WTC11 (cell line): Measurements from ENCODE around the gene PSMC1. TPM values are rescaled to one million over a fixed set of nuclear protein-coding genes. Genes with fewer than 3 reads are reported as not detected.
"Not testable (repeated sequence)": the region's sequence is repeated elsewhere in the genome, so short reads cannot be mapped to it uniquely, and the experiment has no call there.

Experiments used
- ATAC-seq: fragments of 200-7000 bp; cut with Tn5 transposase; 2 replicates; pipeline ENCODE4 v1.10.0; 2021; ENCODE audit warnings: mild to moderate bottlenecking, moderate library complexity
- CTCF ChIA-PET: fragments of 300-600 bp; sonication (Branson Sonifier 250); formaldehyde crosslinking; loops from one replicate; lab custom pipeline; 2021; ENCODE audit warnings: antibody characterized with exemption; lab: Charles Lee
- POLR2A ChIA-PET: fragments of 350-600 bp; sonication (Branson Sonifier 250); formaldehyde crosslinking; loops from one replicate; lab custom pipeline; 2021; ENCODE audit warnings: antibody characterized with exemption; lab: Charles Lee
- DNase-seq: peaks from one replicate; pipeline ENCODE4 v3.0.0; 2021; ENCODE audit warnings: low spot score
- H3K27ac Mint-ChIP-seq: 2 replicates; pipeline ENCODE4 v1.8.0; 2021; ENCODE audit warnings: mixed read lengths
- H3K27me3 Mint-ChIP-seq: 2 replicates; pipeline ENCODE4 v1.8.0; 2021; ENCODE audit warnings: low read depth, mild to moderate bottlenecking, moderate library complexity, mixed read lengths
- H3K36me3 Mint-ChIP-seq: 2 replicates; pipeline ENCODE4 v1.8.0; 2021; ENCODE audit warnings: mixed read lengths
- H3K4me1 Mint-ChIP-seq: 2 replicates; pipeline ENCODE4 v1.8.0; 2022; ENCODE audit warnings: mixed read lengths
- H3K4me3 Mint-ChIP-seq: 2 replicates; pipeline ENCODE4 v1.8.0; 2021; ENCODE audit warnings: mild to moderate bottlenecking, moderate library complexity, mixed read lengths
- H3K9me3 Mint-ChIP-seq: 2 replicates; pipeline ENCODE4 v1.8.0; 2021; ENCODE audit warnings: mixed read lengths
- AR ChIP-seq: fragments of 250-450 bp; sonication (Bioruptor Pico); IDR thresholded peaks from 2 replicates; pipeline ENCODE4 v1.9.0; 2021; ENCODE audit warnings: mild to moderate bottlenecking
- CBFB ChIP-seq: sonication (generic); formaldehyde crosslinking; IDR thresholded peaks from 2 replicates; pipeline ENCODE4 v1.8.1; 2022; ENCODE audit warnings: mild to moderate bottlenecking, low read depth, missing genetic modification reagents
- E2F1 ChIP-seq: sonication (generic); formaldehyde crosslinking; IDR thresholded peaks from 2 replicates; pipeline ENCODE4 v1.8.0; 2022; ENCODE audit warnings: mild to moderate bottlenecking, missing genetic modification reagents
- E2F5 ChIP-seq: sonication (generic); formaldehyde crosslinking; IDR thresholded peaks from 2 replicates; pipeline ENCODE4 v1.8.1; 2022; ENCODE audit warnings: mild to moderate bottlenecking, moderate library complexity, missing genetic modification reagents
- FOXP4 ChIP-seq: sonication (generic); formaldehyde crosslinking; IDR thresholded peaks from 2 replicates; pipeline ENCODE4 v1.8.0; 2022; ENCODE audit warnings: mild to moderate bottlenecking, missing genetic modification reagents
- GRHL2 ChIP-seq: fragments of 250-450 bp; sonication (Bioruptor Pico); IDR thresholded peaks from 2 replicates; pipeline ENCODE4 v1.8.0; 2022; ENCODE audit warnings: mild to moderate bottlenecking, moderate library complexity; ENCODE audit not compliant: insufficient replicate concordance, severe bottlenecking
- GTF2I ChIP-seq: fragments of 250-450 bp; sonication (Bioruptor Pico); conservative IDR thresholded peaks from 2 replicates; pipeline ENCODE4 v1.4.0; 2021; ENCODE audit warnings: mild to moderate bottlenecking
- HMGA2 ChIP-seq: fragments of 250-450 bp; sonication (Bioruptor Pico); IDR thresholded peaks from 2 replicates; pipeline ENCODE4 v1.4.0; 2021; ENCODE audit warnings: mild to moderate bottlenecking, moderate library complexity
- MLX ChIP-seq: sonication (generic); formaldehyde crosslinking; IDR thresholded peaks from 2 replicates; pipeline ENCODE4 v1.8.1; 2023; ENCODE audit warnings: mild to moderate bottlenecking, missing genetic modification reagents, moderate library complexity
- MXD4 ChIP-seq: fragments of 250-450 bp; sonication (Bioruptor Pico); IDR thresholded peaks from 2 replicates; pipeline ENCODE4 v1.8.0; 2021; ENCODE audit warnings: mild to moderate bottlenecking, moderate library complexity, borderline replicate concordance
- PRRX2 ChIP-seq: fragments of 250-450 bp; sonication (Bioruptor Pico); IDR thresholded peaks from 2 replicates; pipeline ENCODE4 v1.8.0; 2021; ENCODE audit warnings: mild to moderate bottlenecking
- SP1 ChIP-seq: sonication (generic); formaldehyde crosslinking; conservative IDR thresholded peaks from 2 replicates; pipeline ENCODE4 v1.8.1; 2022; ENCODE audit warnings: missing genetic modification reagents
- USF1 ChIP-seq: sonication (generic); formaldehyde crosslinking; IDR thresholded peaks from 2 replicates; pipeline ENCODE4 v1.8.0; 2022; ENCODE audit warnings: mild to moderate bottlenecking, missing genetic modification reagents
- ZBTB21 ChIP-seq: sonication (generic); formaldehyde crosslinking; IDR thresholded peaks from 2 replicates; pipeline ENCODE4 v1.8.1; 2023; ENCODE audit warnings: mild to moderate bottlenecking, missing genetic modification reagents, borderline replicate concordance
- ZBTB43 ChIP-seq: sonication (generic); formaldehyde crosslinking; IDR thresholded peaks from 2 replicates; pipeline ENCODE4 v1.8.1; 2023; ENCODE audit warnings: mild to moderate bottlenecking, missing genetic modification reagents
- ZNF121 ChIP-seq: sonication (generic); formaldehyde crosslinking; IDR thresholded peaks from 2 replicates; pipeline ENCODE4 v1.8.0; 2023; ENCODE audit warnings: missing genetic modification reagents
- ZNF232 ChIP-seq: sonication (generic); formaldehyde crosslinking; IDR thresholded peaks from 2 replicates; pipeline ENCODE4 v1.8.0; 2022; ENCODE audit warnings: mild to moderate bottlenecking, missing genetic modification reagents
- ZNF416 ChIP-seq: fragments of 250-450 bp; sonication (Bioruptor Pico); IDR thresholded peaks from 2 replicates; pipeline ENCODE4 v1.9.0; 2021; ENCODE audit warnings: mild to moderate bottlenecking, inconsistent platforms
- ZNF532 ChIP-seq: fragments of 250-450 bp; sonication (Bioruptor Pico); IDR thresholded peaks from 2 replicates; pipeline ENCODE4 v1.9.0; 2021; ENCODE audit warnings: mild to moderate bottlenecking, borderline replicate concordance
- total RNA-seq: library from RNA; stranded (reverse); gene quantifications from 3 replicates; pipeline ENCODE4 v1.2.3, GENCODE V29; 2021

The PSMC1 gene
- total RNA-seq, 1 experiment from 2014 or later: 88.9 TPM

GRCh38 chr14:90213099-90213748 is 43.1 kb upstream of the PSMC1 start:
- no peaks in the 10 kb centered on the region for H3K4me1 Mint-ChIP-seq
- ATAC-seq: no peak
- TF ChIP-seq ZBTB43 (no peak), E2F5 (no peak), FOXP4 (no peak), MLX (no peak), SP1 (CRISPR knock-in tag) (no peak), ZBTB21 (CRISPR knock-in tag) (no peak), MXD4 (CRISPR knock-in tag) (no peak), GTF2I (CRISPR knock-in tag) (no peak)
- TF ChIP-seq, all 79 proteins: peak for 0
- Mint-ChIP-seq H3K9me3 (peaks cover 41% of the 10 kb centered on the region), H3K27ac (no peak overlapping the region), H3K36me3 (peaks cover 19% of the 10 kb centered on the region), H3K4me3 (no peak overlapping the region), H3K27me3 (peaks cover 29% of the 10 kb centered on the region)
- CTCF ChIA-PET: no interaction called here
- POLR2A ChIA-PET: no interaction called here
- no peak for DNase-seq

GRCh38 chr14:90228478-90228877 is 27.9 kb upstream of the PSMC1 start:
- TF ChIP-seq AR (no peak), USF1 (CRISPR knock-in tag) (no peak), ZNF532 (CRISPR knock-in tag) (no peak), GRHL2 (CRISPR knock-in tag) (no peak), ZNF416 (no peak), ZNF232 (CRISPR knock-in tag) (no peak), HMGA2 (CRISPR knock-in tag) (no peak), PRRX2 (CRISPR knock-in tag) (no peak), E2F1 (CRISPR knock-in tag) (no peak), CBFB (CRISPR knock-in tag) (no peak), ZNF121 (CRISPR knock-in tag) (no peak)
- Mint-ChIP-seq H3K4me3 (no peak overlapping the region), H3K9me3 (peaks cover 19% of the 10 kb centered on the region), H3K36me3 (no peaks in the 10 kb centered on the region), H3K27ac (no peak overlapping the region), H3K4me1 (no peaks in the 10 kb centered on the region), H3K27me3 (peaks cover 33% of the 10 kb centered on the region)
- POLR2A ChIA-PET: no interaction called here
- CTCF ChIA-PET: no interaction called here
- no peak for ATAC-seq
- DNase-seq: no peak

GRCh38 chr14:90229942-90230341 is 26.4 kb upstream of the PSMC1 start:
- CTCF ChIA-PET, H3K4me1 Mint-ChIP-seq, H3K4me3 Mint-ChIP-seq, POLR2A ChIA-PET, ATAC-seq, H3K36me3 Mint-ChIP-seq, H3K27ac Mint-ChIP-seq, DNase-seq: not testable (repeated sequence)
- Mint-ChIP-seq H3K27me3 (peaks cover 46% of the 10 kb centered on the region), H3K9me3 (peaks cover 11% of the 10 kb centered on the region)
